HG02763 (cell line): ENCODE data around the gene ZNRF1.
"Not testable (repeated sequence)": the region's sequence is repeated elsewhere in the genome, so short reads cannot be mapped to it uniquely, and the experiment has no call there.

Source experiments
- ATAC-seq: cut with Tn5 transposase; IDR thresholded peaks from one replicate; pipeline ENCODE4 v1.9.1; 2021; ENCODE audit warnings: mild to moderate bottlenecking, moderate library complexity; ENCODE audit not compliant: unreplicated experiment

ZNRF1 gene

GRCh38 chr16:75111514-75111940 lies 112.7 kb downstream of the ZNRF1 start:
- ATAC-seq, result no peak

GRCh38 chr16:75111961-75112733 lies 113.3 kb downstream of the ZNRF1 start:
- no peak for ATAC-seq

- no peak for ATAC-seq
Observed at GRCh38 chr16:75112734-75113491, 114.1 kb downstream of the ZNRF1 start.

- ATAC-seq, result no peak
Observed at GRCh38 chr16:75113541-75114121, 114.8 kb downstream of the ZNRF1 start.

GRCh38 chr16:75114179-75114945 lies 115.5 kb downstream of the ZNRF1 start:
- no peak for ATAC-seq

- ATAC-seq, result no peak
Observed at GRCh38 chr16:75114946-75115825, 116.4 kb downstream of the ZNRF1 start.

- no peak for ATAC-seq
Observed at GRCh38 chr16:75116081-75116910, 117.5 kb downstream of the ZNRF1 start, which contains the start of gene LDHD. LDHD (minus strand) TSS chr16:75116780; CDS start chr16:75116720, 60 bp downstream.

- no peak for ATAC-seq
Observed at GRCh38 chr16:75116911-75117245, 118.1 kb downstream of the ZNRF1 start.

- no peak for ATAC-seq
Observed at GRCh38 chr16:75118943-75119539, 120.2 kb downstream of the ZNRF1 start.

GRCh38 chr16:75120253-75120652 lies 121.4 kb downstream of the ZNRF1 start:
- no peak for ATAC-seq

- ATAC-seq, result no peak
Observed at GRCh38 chr16:75121949-75122568, 123.2 kb downstream of the ZNRF1 start.

- no peak for ATAC-seq
Observed at GRCh38 chr16:75122609-75123008, 123.8 kb downstream of the ZNRF1 start.

GRCh38 chr16:75127713-75128415 lies 129.0 kb downstream of the ZNRF1 start:
- no peak for ATAC-seq

- ATAC-seq, result not testable (repeated sequence)
Observed at GRCh38 chr16:75129421-75130149, 130.8 kb downstream of the ZNRF1 start.

GRCh38 chr16:75130150-75130771 lies 131.4 kb downstream of the ZNRF1 start:
- ATAC-seq, result no peak

GRCh38 chr16:75131081-75131480 lies 132.3 kb downstream of the ZNRF1 start:
- no peak for ATAC-seq

- ATAC-seq, result no peak
Observed at GRCh38 chr16:75138233-75138632, 139.4 kb downstream of the ZNRF1 start.
